Tibial nerve (tissue), 4 donors: ENCODE measurements around the gene IFIT1B. TPM values are rescaled to one million over a fixed set of nuclear protein-coding genes. Genes with fewer than 3 reads are reported as not detected.
A peak's percentile ranks its signal among the peaks of the same experiment; 100 is the strongest.

Source experiments
- DNase-seq, 2 donors: peaks; one replicate each; pipeline ENCODE4 v3.0.0-alpha.2; 2019; ENCODE audit warnings: low spot score in 2 of 2
- H3K27ac ChIP-seq, 4 donors: fragments of 200-600 bp; sonication (generic) in 3 of 4; one replicate each; pipeline ENCODE4 v1.5.1; 2017 to 2019; ENCODE audit warnings: mild to moderate bottlenecking in 1 of 4
- H3K27me3 ChIP-seq, 2 donors: fragments of 200-600 bp; sonication (generic) in 1 of 2; one replicate each; pipeline versions ENCODE4 v1.5.1 to v1.6.0; 2017 to 2019
- H3K36me3 ChIP-seq, 3 donors: fragments of 200-600 bp; sonication (generic); one replicate each; pipeline ENCODE4 v1.5.1; 2018 to 2019
- H3K4me1 ChIP-seq, 4 donors: fragments of 200-600 bp; sonication (generic) in 3 of 4; one replicate each; pipeline ENCODE4 v1.5.1; 2017 to 2019
- H3K4me3 ChIP-seq, 4 donors: fragments of 200-600 bp; sonication (generic) in 3 of 4; one replicate each; pipeline ENCODE4 v1.5.1; 2017 to 2019; ENCODE audit warnings: mild to moderate bottlenecking in 1 of 4, moderate library complexity in 1 of 4
- H3K9me3 ChIP-seq, 4 donors: fragments of 200-600 bp; sonication (generic) in 3 of 4; one replicate each; pipeline ENCODE4 v1.5.1; 2017 to 2019
- CTCF ChIP-seq, 5 experiments: fragments of 200-600 bp in 3 of 5; fragments of 450-650 bp in 2 of 5; sonication (generic) in 3 of 5; IDR thresholded peaks; one replicate each; pipeline ENCODE4 v1.5.1; 2016 to 2019; ENCODE audit warnings: antibody characterized with exemption in 5 of 5, mild to moderate bottlenecking in 3 of 5, moderate library complexity in 2 of 5
- EP300 ChIP-seq, 2 donors: sonication (generic); formaldehyde crosslinking; IDR thresholded peaks; one replicate each; pipeline ENCODE4 v1.6.1; 2017; ENCODE audit warnings: antibody characterized with exemption in 2 of 2, mild to moderate bottlenecking in 1 of 2
- POLR2A ChIP-seq, 2 donors: fragments of 450-650 bp; IDR thresholded peaks; one replicate each; pipeline ENCODE4 v1.6.1; 2017; ENCODE audit warnings: antibody characterized with exemption in 2 of 2, mild to moderate bottlenecking in 2 of 2, moderate library complexity in 2 of 2
- WGBS, 2 donors: methylation state at CpG; one replicate each; pipeline ENCODE4 v1.1.5; 2018; 5-methylcytosine and 5-hydroxymethylcytosine counted together
- total RNA-seq, 4 donors: library from RNA; depleted of rRNA; stranded (reverse); fragments of >200 nt; gene quantifications; one replicate each; pipeline ENCODE4 v1.1.0, GENCODE V29; 2016

The IFIT1B gene
- total RNA-seq, 4 donors from 2014 or later: not detected

GRCh38 chr10:89332123-89332633 is 45.7 kb upstream of the IFIT1B start:
- Histone ChIP-seq H3K9me3 (no peaks in the 10 kb centered on the region), H3K36me3 (peaks cover 0 to under 1% (median 0%) of the 10 kb centered on the region in 3 donors), H3K27me3 (no peaks in the 10 kb centered on the region), H3K4me3 (peak overlapping the region; percentile 19 to 45 (median 31)), H3K27ac (peak overlapping the region; percentile 71 to 96 (median 84)), H3K4me1 (peaks cover 9 to 86% (median 44%) of the 10 kb centered on the region in 4 donors)
- TF ChIP-seq POLR2A (IDR thresholded peaks at IDR 0.05) (no peak), EP300 (IDR thresholded peaks at IDR 0.05) (peak in 1 of 2 donors; percentile 64)
- whole genome bisulfite sequencing, 2 donors: 4 to 12% methylated on average over 5 of the region's 5 CpGs
- DNase-seq: peak in 1 of 2 donors; percentile 27

- Histone ChIP-seq H3K36me3 (peaks cover 0 to 31% (median 0%) of the 10 kb centered on the region in 3 donors), H3K9me3 (no peaks in the 10 kb centered on the region), H3K4me1 (peaks cover 3 to 63% (median 27%) of the 10 kb centered on the region in 4 donors), H3K4me3 (no peak overlapping the region), H3K27me3 (no peaks in the 10 kb centered on the region), H3K27ac (peak overlapping the region in 3 of 4 donors; percentile 4 to 96 (median 53))
- WGBS, 2 donors: 92 to 96% methylated on average over 3 of the region's 3 CpGs
- no peak for TF ChIP-seq POLR2A (IDR thresholded peaks at IDR 0.05)
- no peak for TF ChIP-seq CTCF (IDR thresholded peaks at IDR 0.05)
- TF ChIP-seq EP300 (IDR thresholded peaks at IDR 0.05): no peak
- DNase-seq: no peak
Observed at GRCh38 chr10:89335226-89335625, 42.6 kb upstream of the IFIT1B start.

- peaks cover 0 to 36% (median 0%) of the 10 kb centered on the region in 3 donors for H3K36me3 ChIP-seq
- peak overlapping the region in 1 of 4 donors; percentile 96 for H3K27ac ChIP-seq
- WGBS, 2 donors: 77 to 79% methylated on average over 3 of the region's 3 CpGs
- H3K4me1 ChIP-seq: peaks cover 0 to 56% (median 20%) of the 10 kb centered on the region in 4 donors
- no peak overlapping the region for H3K4me3 ChIP-seq
- H3K27me3 ChIP-seq: no peaks in the 10 kb centered on the region
- DNase-seq: no peak
- no peaks in the 10 kb centered on the region for H3K9me3 ChIP-seq
- TF ChIP-seq POLR2A (IDR thresholded peaks at IDR 0.05) (no peak), CTCF (IDR thresholded peaks at IDR 0.05) (no peak), EP300 (IDR thresholded peaks at IDR 0.05) (peak in 1 of 2 donors; percentile 30)
Observed at GRCh38 chr10:89336241-89336640, 41.6 kb upstream of the IFIT1B start.

GRCh38 chr10:89337484-89337883 is 40.4 kb upstream of the IFIT1B start:
- Histone ChIP-seq H3K4me1 (peaks cover 0 to 57% (median 24%) of the 10 kb centered on the region in 4 donors), H3K27ac (no peak overlapping the region), H3K36me3 (peaks cover 0 to 36% (median 0%) of the 10 kb centered on the region in 3 donors), H3K9me3 (no peaks in the 10 kb centered on the region), H3K27me3 (no peaks in the 10 kb centered on the region), H3K4me3 (no peak overlapping the region)
- TF ChIP-seq CTCF (IDR thresholded peaks at IDR 0.05) (no peak), POLR2A (IDR thresholded peaks at IDR 0.05) (no peak), EP300 (IDR thresholded peaks at IDR 0.05) (no peak)
- 88 to 89% methylated on average over 6 of the region's 6 CpGs for WGBS, 2 donors
- DNase-seq: no peak

GRCh38 chr10:89338713-89339112 is 39.1 kb upstream of the IFIT1B start:
- no peaks in the 10 kb centered on the region for H3K9me3 ChIP-seq
- peaks cover 0 to 36% (median 0%) of the 10 kb centered on the region in 3 donors for H3K36me3 ChIP-seq
- 96 to 98% methylated on average over 3 of the region's 3 CpGs for WGBS, 2 donors
- no peak for DNase-seq
- TF ChIP-seq POLR2A (IDR thresholded peaks at IDR 0.05): no peak
- TF ChIP-seq CTCF (IDR thresholded peaks at IDR 0.05): no peak
- TF ChIP-seq EP300 (IDR thresholded peaks at IDR 0.05): no peak
- H3K4me3 ChIP-seq: no peak overlapping the region
- H3K27me3 ChIP-seq: no peaks in the 10 kb centered on the region
- no peak overlapping the region for H3K27ac ChIP-seq
- peaks cover 0 to 57% (median 19%) of the 10 kb centered on the region in 4 donors for H3K4me1 ChIP-seq
